Measurements from ENCODE around the gene DLG2.

DLG2 gene

GRCh38 chr11:84819128-84819527 lies 808.0 kb downstream of the DLG2 start:
- DNase-seq, result no peak
- Histone ChIP-seq H3K9me3 (ENCODE audit: control insufficient read depth, low read length) (peaks cover 5% of the 10 kb centered on the region), H3K4me1 (ENCODE audit: control insufficient read depth, insufficient read depth, low read length, poor library complexity, severe bottlenecking) (no peaks in the 10 kb centered on the region), H3K27me3 (replicated peaks; ENCODE audit: control insufficient read depth, insufficient read depth, low read length, poor library complexity, severe bottlenecking) (no peaks in the 10 kb centered on the region), H3K4me3 (ENCODE audit: insufficient read depth, low read depth, low read length, poor library complexity, severe bottlenecking) (no peak overlapping the region), H3K36me3 (ENCODE audit: control insufficient read depth, insufficient read depth, low read length) (no peaks in the 10 kb centered on the region), H3K27ac (ENCODE audit: insufficient read depth, low read length, poor library complexity, severe bottlenecking) (no peak overlapping the region)

GRCh38 chr11:84817998-84818397 lies 809.1 kb downstream of the DLG2 start:
- no peaks in the 10 kb centered on the region for H3K4me1 ChIP-seq (ENCODE audit: control insufficient read depth, insufficient read depth, low read length, poor library complexity, severe bottlenecking)
- no peaks in the 10 kb centered on the region for H3K36me3 ChIP-seq (ENCODE audit: control insufficient read depth, insufficient read depth, low read length)
- H3K9me3 ChIP-seq (ENCODE audit: control insufficient read depth, low read length), result peaks cover 5% of the 10 kb centered on the region
- no peaks in the 10 kb centered on the region for H3K27me3 ChIP-seq (replicated peaks; ENCODE audit: control insufficient read depth, insufficient read depth, low read length, poor library complexity, severe bottlenecking)
- no peak overlapping the region for H3K4me3 ChIP-seq (ENCODE audit: insufficient read depth, low read depth, low read length, poor library complexity, severe bottlenecking)
- DNase-seq, result no peak
- H3K27ac ChIP-seq (ENCODE audit: insufficient read depth, low read length, poor library complexity, severe bottlenecking), result no peak overlapping the region

- no peak for DNase-seq
- no peaks in the 10 kb centered on the region for H3K36me3 ChIP-seq (ENCODE audit: control insufficient read depth, insufficient read depth, low read length)
- H3K4me1 ChIP-seq (ENCODE audit: control insufficient read depth, insufficient read depth, low read length, poor library complexity, severe bottlenecking), result no peaks in the 10 kb centered on the region
- no peak overlapping the region for H3K4me3 ChIP-seq (ENCODE audit: insufficient read depth, low read depth, low read length, poor library complexity, severe bottlenecking)
- peaks cover 5% of the 10 kb centered on the region for H3K9me3 ChIP-seq (ENCODE audit: control insufficient read depth, low read length)
- no peaks in the 10 kb centered on the region for H3K27me3 ChIP-seq (replicated peaks; ENCODE audit: control insufficient read depth, insufficient read depth, low read length, poor library complexity, severe bottlenecking)
- no peak overlapping the region for H3K27ac ChIP-seq (ENCODE audit: insufficient read depth, low read length, poor library complexity, severe bottlenecking)
These were observed 814.6 kb downstream of the DLG2 start for GRCh38 chr11:84812471-84812969.

- Histone ChIP-seq H3K36me3 (ENCODE audit: control insufficient read depth, insufficient read depth, low read length) (no peaks in the 10 kb centered on the region), H3K4me3 (ENCODE audit: insufficient read depth, low read depth, low read length, poor library complexity, severe bottlenecking) (no peak overlapping the region), H3K27me3 (replicated peaks; ENCODE audit: control insufficient read depth, insufficient read depth, low read length, poor library complexity, severe bottlenecking) (no peaks in the 10 kb centered on the region), H3K9me3 (ENCODE audit: control insufficient read depth, low read length) (peaks cover 9% of the 10 kb centered on the region), H3K27ac (ENCODE audit: insufficient read depth, low read length, poor library complexity, severe bottlenecking) (no peak overlapping the region), H3K4me1 (ENCODE audit: control insufficient read depth, insufficient read depth, low read length, poor library complexity, severe bottlenecking) (no peaks in the 10 kb centered on the region)
- no peak for DNase-seq
These were observed 820.8 kb downstream of the DLG2 start for GRCh38 chr11:84806354-84806753.

- Histone ChIP-seq H3K4me3 (ENCODE audit: insufficient read depth, low read depth, low read length, poor library complexity, severe bottlenecking) (no peak overlapping the region), H3K36me3 (ENCODE audit: control insufficient read depth, insufficient read depth, low read length) (no peaks in the 10 kb centered on the region), H3K9me3 (ENCODE audit: control insufficient read depth, low read length) (peaks cover 9% of the 10 kb centered on the region), H3K27me3 (replicated peaks; ENCODE audit: control insufficient read depth, insufficient read depth, low read length, poor library complexity, severe bottlenecking) (no peaks in the 10 kb centered on the region), H3K27ac (ENCODE audit: insufficient read depth, low read length, poor library complexity, severe bottlenecking) (no peak overlapping the region), H3K4me1 (ENCODE audit: control insufficient read depth, insufficient read depth, low read length, poor library complexity, severe bottlenecking) (no peaks in the 10 kb centered on the region)
- DNase-seq, result no peak
These were observed 823.1 kb downstream of the DLG2 start for GRCh38 chr11:84804041-84804440.

- no peak overlapping the region for H3K27ac ChIP-seq (ENCODE audit: insufficient read depth, low read length, poor library complexity, severe bottlenecking)
- peaks cover 4% of the 10 kb centered on the region for H3K9me3 ChIP-seq (ENCODE audit: control insufficient read depth, low read length)
- H3K36me3 ChIP-seq (ENCODE audit: control insufficient read depth, insufficient read depth, low read length), result no peaks in the 10 kb centered on the region
- no peaks in the 10 kb centered on the region for H3K27me3 ChIP-seq (replicated peaks; ENCODE audit: control insufficient read depth, insufficient read depth, low read length, poor library complexity, severe bottlenecking)
- no peaks in the 10 kb centered on the region for H3K4me1 ChIP-seq (ENCODE audit: control insufficient read depth, insufficient read depth, low read length, poor library complexity, severe bottlenecking)
- H3K4me3 ChIP-seq (ENCODE audit: insufficient read depth, low read depth, low read length, poor library complexity, severe bottlenecking), result no peak overlapping the region
- DNase-seq, result no peak
These were observed 826.3 kb downstream of the DLG2 start for GRCh38 chr11:84800755-84801346.

GRCh38 chr11:84799112-84799511 lies 828.0 kb downstream of the DLG2 start:
- Histone ChIP-seq H3K9me3 (ENCODE audit: control insufficient read depth, low read length) (peaks cover 3% of the 10 kb centered on the region), H3K4me1 (ENCODE audit: control insufficient read depth, insufficient read depth, low read length, poor library complexity, severe bottlenecking) (no peaks in the 10 kb centered on the region), H3K27ac (ENCODE audit: insufficient read depth, low read length, poor library complexity, severe bottlenecking) (no peak overlapping the region), H3K27me3 (replicated peaks; ENCODE audit: control insufficient read depth, insufficient read depth, low read length, poor library complexity, severe bottlenecking) (no peaks in the 10 kb centered on the region), H3K4me3 (ENCODE audit: insufficient read depth, low read depth, low read length, poor library complexity, severe bottlenecking) (no peak overlapping the region), H3K36me3 (ENCODE audit: control insufficient read depth, insufficient read depth, low read length) (no peaks in the 10 kb centered on the region)
- no peak for DNase-seq

GRCh38 chr11:84795698-84796097 lies 831.4 kb downstream of the DLG2 start:
- no peak for DNase-seq
- Histone ChIP-seq H3K27ac (ENCODE audit: insufficient read depth, low read length, poor library complexity, severe bottlenecking) (no peak overlapping the region), H3K4me1 (ENCODE audit: control insufficient read depth, insufficient read depth, low read length, poor library complexity, severe bottlenecking) (no peaks in the 10 kb centered on the region), H3K9me3 (ENCODE audit: control insufficient read depth, low read length) (peaks cover 3% of the 10 kb centered on the region), H3K36me3 (ENCODE audit: control insufficient read depth, insufficient read depth, low read length) (no peaks in the 10 kb centered on the region), H3K27me3 (replicated peaks; ENCODE audit: control insufficient read depth, insufficient read depth, low read length, poor library complexity, severe bottlenecking) (no peaks in the 10 kb centered on the region), H3K4me3 (ENCODE audit: insufficient read depth, low read depth, low read length, poor library complexity, severe bottlenecking) (no peak overlapping the region)

GRCh38 chr11:84794663-84795443 lies 832.3 kb downstream of the DLG2 start:
- no peak for DNase-seq
- no peaks in the 10 kb centered on the region for H3K4me1 ChIP-seq (ENCODE audit: control insufficient read depth, insufficient read depth, low read length, poor library complexity, severe bottlenecking)
- H3K27me3 ChIP-seq (replicated peaks; ENCODE audit: control insufficient read depth, insufficient read depth, low read length, poor library complexity, severe bottlenecking), result no peaks in the 10 kb centered on the region

GRCh38 chr11:84793318-84793717 lies 833.8 kb downstream of the DLG2 start:
- peaks cover 1% of the 10 kb centered on the region for H3K9me3 ChIP-seq (ENCODE audit: control insufficient read depth, low read length)
- H3K27ac ChIP-seq (ENCODE audit: insufficient read depth, low read length, poor library complexity, severe bottlenecking), result no peak overlapping the region
- no peaks in the 10 kb centered on the region for H3K36me3 ChIP-seq (ENCODE audit: control insufficient read depth, insufficient read depth, low read length)
- DNase-seq, result no peak
- no peaks in the 10 kb centered on the region for H3K27me3 ChIP-seq (replicated peaks; ENCODE audit: control insufficient read depth, insufficient read depth, low read length, poor library complexity, severe bottlenecking)
- H3K4me1 ChIP-seq (ENCODE audit: control insufficient read depth, insufficient read depth, low read length, poor library complexity, severe bottlenecking), result no peaks in the 10 kb centered on the region
- H3K4me3 ChIP-seq (ENCODE audit: insufficient read depth, low read depth, low read length, poor library complexity, severe bottlenecking), result no peak overlapping the region

More at GRCh38 chr11:84794663-84795443, 832.3 kb downstream of the DLG2 start:
- Histone ChIP-seq H3K4me3 (ENCODE audit: insufficient read depth, low read depth, low read length, poor library complexity, severe bottlenecking) (no peak overlapping the region), H3K36me3 (ENCODE audit: control insufficient read depth, insufficient read depth, low read length) (no peaks in the 10 kb centered on the region), H3K9me3 (ENCODE audit: control insufficient read depth, low read length) (peaks cover 3% of the 10 kb centered on the region), H3K27ac (ENCODE audit: insufficient read depth, low read length, poor library complexity, severe bottlenecking) (no peak overlapping the region)

Data from effector memory CD4-positive, alpha-beta T cell (primary cell).